BLaER1 treated with 17β-estradiol and CSF1 and Interleukin-3, amounts not matched to agents 10 nM and 100 nM (cell line): ENCODE measurements around the gene HLA-F.
A peak's percentile ranks its signal among the peaks of the same experiment; 100 is the strongest.

ENCODE experiments used
- H3K27ac ChIP-seq, 11 experiments: shearing (Covaris generic); formaldehyde crosslinking; 2 replicates each; pipeline ENCODE4 v1.8.1; 2022
- H3K27me3 ChIP-seq, 11 experiments: shearing (Covaris generic); formaldehyde crosslinking; 2 replicates each; pipeline ENCODE4 v1.8.1; 2022
- H3K36me3 ChIP-seq, 11 experiments: shearing (Covaris generic); formaldehyde crosslinking; 2 replicates each; pipeline ENCODE4 v1.8.1; 2022
- H3K4me1 ChIP-seq, 10 experiments: shearing (Covaris generic); formaldehyde crosslinking; 2 replicates each; pipeline ENCODE4 v1.8.1; 2022
- H3K4me2 ChIP-seq, 11 experiments: shearing (Covaris generic); formaldehyde crosslinking; 2 replicates each; pipeline ENCODE4 v1.8.1; 2022
- H3K4me3 ChIP-seq, 10 experiments: shearing (Covaris generic); formaldehyde crosslinking; 2 replicates each; pipeline ENCODE4 v1.8.1; 2022
- H3K9ac ChIP-seq, 11 experiments: shearing (Covaris generic); formaldehyde crosslinking; 2 replicates each; pipeline ENCODE4 v1.8.1; 2022
- H3K9me3 ChIP-seq, 11 experiments: shearing (Covaris generic); formaldehyde crosslinking; replicated peaks in 1 of 11; 2 replicates each; pipeline ENCODE4 v1.8.1; 2022
- H4K20me1 ChIP-seq, 11 experiments: shearing (Covaris generic); formaldehyde crosslinking; 2 replicates each; pipeline ENCODE4 v1.8.1; 2022
- Cebpa-rat ChIP-seq, 11 experiments: shearing (Covaris generic); IDR thresholded peaks; 2 replicates each; pipeline ENCODE4 v1.8.1; 2022

HLA-F gene

DNA sequence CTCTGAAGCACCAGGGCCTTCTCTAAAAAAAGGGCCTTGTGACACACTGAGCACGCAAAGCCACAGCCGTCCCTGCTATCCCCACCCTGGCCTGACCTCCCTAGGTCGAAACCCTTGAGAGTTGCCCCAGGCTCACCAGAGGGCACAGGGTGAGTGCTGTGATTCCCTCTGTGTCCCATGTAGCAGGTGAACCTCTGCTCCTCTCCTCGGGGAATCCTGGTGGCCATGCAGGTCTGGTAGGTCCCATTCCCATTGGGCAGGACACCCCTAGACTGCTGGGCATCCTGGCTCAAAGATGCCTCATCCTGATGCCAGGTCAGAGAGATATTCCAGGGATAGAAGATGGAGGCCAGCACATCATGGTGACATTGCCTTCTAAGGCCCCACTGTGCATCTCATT, 20.9 kb downstream of the HLA-F start:
- Histone ChIP-seq H3K4me2 (no peak overlapping the region), H4K20me1 (peaks cover 0 to 34% (median 4%) of the 10 kb centered on the region in 11 experiments; a peak in 7 of 22 replicates), H3K36me3 (peaks cover 0 to 4% (median 0%) of the 10 kb centered on the region in 11 experiments; a peak in 4 of 22 replicates), H3K27me3 (peaks cover 0 to 15% (median 12%) of the 10 kb centered on the region in 11 experiments; a peak in 15 of 22 replicates), H3K4me1 (peaks cover 6 to 23% (median 12%) of the 10 kb centered on the region in 10 experiments; a peak in 17 of 20 replicates), H3K4me3 (no peak overlapping the region), H3K9me3 (no peaks in the 10 kb centered on the region), H3K27ac (no peak overlapping the region), H3K9ac (no peak overlapping the region)
- TF ChIP-seq Cebpa-rat (IDR thresholded peaks at IDR 0.05): no peak

DNA sequence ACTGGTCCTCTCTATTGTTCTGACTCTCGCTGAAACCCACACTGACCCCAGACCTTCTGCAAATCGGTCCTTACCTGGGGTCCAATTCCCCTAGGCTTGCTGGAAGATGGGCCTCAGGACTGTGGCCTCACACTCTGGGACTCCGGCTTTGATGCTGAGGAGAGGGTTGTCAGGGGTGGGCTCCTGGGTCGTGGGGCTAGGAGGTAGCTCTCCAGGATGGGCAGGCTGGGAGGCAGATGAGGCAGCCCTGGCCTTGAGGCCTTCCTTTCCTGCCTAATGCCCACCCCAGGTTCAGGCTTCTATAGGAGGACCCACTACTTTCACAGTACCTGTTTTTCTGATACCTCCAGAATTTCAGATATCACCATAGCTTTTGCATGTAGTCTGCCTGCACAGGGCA, 21.4 kb downstream of the HLA-F start:
- Histone ChIP-seq H3K27me3 (peaks cover 0 to 15% (median 12%) of the 10 kb centered on the region in 11 experiments; a peak in 15 of 22 replicates), H3K27ac (no peak overlapping the region)

DNA sequence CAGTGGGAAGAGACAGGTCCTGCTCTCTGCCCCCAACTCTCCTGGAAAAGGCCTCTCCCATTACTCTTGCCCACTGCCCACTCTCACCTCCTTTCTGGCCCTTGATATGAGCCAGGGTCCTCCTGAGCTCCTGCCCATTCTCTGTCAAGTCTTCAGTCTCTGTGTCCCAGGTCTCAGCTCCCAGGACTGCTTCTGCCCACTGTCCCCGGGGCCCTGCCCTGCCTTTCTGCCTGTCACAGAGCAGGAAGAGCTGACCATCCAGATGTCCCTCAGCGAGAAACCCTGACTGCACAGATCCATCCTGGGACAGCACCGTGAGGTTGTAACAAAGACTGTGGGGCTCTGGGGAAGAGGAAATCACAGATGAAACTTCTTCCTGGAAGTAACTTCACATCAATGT, 22.2 kb downstream of the HLA-F start:
- TF ChIP-seq Cebpa-rat (IDR thresholded peaks at IDR 0.05): no peak
- no peak overlapping the region for H3K4me3 ChIP-seq

More for the DNA sequence above, 21.4 kb downstream of the HLA-F start:
- no peak overlapping the region for H3K4me2 ChIP-seq
- no peak overlapping the region for H3K4me3 ChIP-seq
- H3K9me3 ChIP-seq: no peaks in the 10 kb centered on the region
- peaks cover 0 to 34% (median 4%) of the 10 kb centered on the region in 11 experiments; a peak in 7 of 22 replicates for H4K20me1 ChIP-seq
- peaks cover 11 to 28% (median 17%) of the 10 kb centered on the region in 10 experiments; a peak in 19 of 20 replicates for H3K4me1 ChIP-seq
- no peak overlapping the region for H3K9ac ChIP-seq
- H3K36me3 ChIP-seq: peaks cover 0 to 4% (median 0%) of the 10 kb centered on the region in 11 experiments; a peak in 4 of 22 replicates
- TF ChIP-seq Cebpa-rat (IDR thresholded peaks at IDR 0.05): no peak

DNA sequence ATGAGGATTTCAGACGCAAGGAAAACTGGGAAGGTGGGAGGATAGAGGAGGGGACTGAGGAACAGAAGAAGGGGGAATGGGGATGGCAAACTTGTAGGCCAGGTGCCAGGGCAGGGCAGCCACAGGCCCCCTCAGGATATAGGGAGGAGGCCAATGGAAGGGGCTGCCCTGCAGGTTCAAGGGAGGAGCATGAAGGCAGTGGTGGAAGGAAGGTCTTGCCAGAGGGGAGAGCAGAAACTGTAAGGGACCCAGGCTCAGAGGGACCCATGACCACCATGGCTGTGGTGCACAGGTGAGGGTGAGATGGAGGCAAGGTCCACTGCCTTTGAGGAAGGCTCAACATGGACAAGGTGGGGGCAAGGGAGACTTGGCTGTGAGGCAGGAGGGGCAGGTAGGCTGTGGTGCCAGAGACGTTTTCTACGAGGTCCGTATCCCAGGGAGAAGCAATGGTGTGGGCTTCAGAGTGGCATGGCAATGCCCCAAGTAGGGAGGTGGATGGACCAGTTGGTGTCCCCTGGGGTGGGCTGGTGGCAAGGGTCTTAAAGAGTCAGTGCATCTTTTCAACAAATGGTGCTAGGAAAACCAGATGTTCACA, 22.7 kb downstream of the HLA-F start:
- H3K9ac ChIP-seq: no peak overlapping the region
- H3K9me3 ChIP-seq: no peaks in the 10 kb centered on the region
- H3K4me2 ChIP-seq: no peak overlapping the region
- H4K20me1 ChIP-seq: peaks cover 0 to 28% (median 4%) of the 10 kb centered on the region in 11 experiments; a peak in 7 of 22 replicates
- H3K4me1 ChIP-seq: peaks cover 13 to 30% (median 19%) of the 10 kb centered on the region in 10 experiments; a peak in 19 of 20 replicates
- no peak overlapping the region for H3K4me3 ChIP-seq
- H3K36me3 ChIP-seq: peaks cover 0 to 4% (median 0%) of the 10 kb centered on the region in 11 experiments; a peak in 4 of 22 replicates
- peaks cover 0 to 15% (median 12%) of the 10 kb centered on the region in 11 experiments; a peak in 15 of 22 replicates for H3K27me3 ChIP-seq
- H3K27ac ChIP-seq: no peak overlapping the region
- TF ChIP-seq Cebpa-rat (IDR thresholded peaks at IDR 0.05): no peak

More for the DNA sequence above, 22.2 kb downstream of the HLA-F start:
- Histone ChIP-seq H3K27ac (no peak overlapping the region), H3K4me2 (no peak overlapping the region), H4K20me1 (peaks cover 0 to 34% (median 4%) of the 10 kb centered on the region in 11 experiments; a peak in 7 of 22 replicates), H3K36me3 (peaks cover 0 to 4% (median 0%) of the 10 kb centered on the region in 11 experiments; a peak in 4 of 22 replicates), H3K27me3 (peaks cover 0 to 15% (median 12%) of the 10 kb centered on the region in 11 experiments; a peak in 15 of 22 replicates), H3K4me1 (peaks cover 13 to 30% (median 19%) of the 10 kb centered on the region in 10 experiments; a peak in 19 of 20 replicates), H3K9me3 (no peaks in the 10 kb centered on the region), H3K9ac (no peak overlapping the region)

- H3K4me3 ChIP-seq: no peak overlapping the region
- H4K20me1 ChIP-seq: peaks cover 0 to 24% (median 4%) of the 10 kb centered on the region in 11 experiments; a peak in 7 of 22 replicates
- H3K4me1 ChIP-seq: peaks cover 20 to 31% (median 27%) of the 10 kb centered on the region in 10 experiments
- no peak overlapping the region for H3K27ac ChIP-seq
- H3K9me3 ChIP-seq: no peaks in the 10 kb centered on the region
- H3K36me3 ChIP-seq: peaks cover 0 to 4% (median 0%) of the 10 kb centered on the region in 11 experiments; a peak in 4 of 22 replicates
- TF ChIP-seq Cebpa-rat (IDR thresholded peaks at IDR 0.05): no peak
- peaks cover 0 to 15% (median 12%) of the 10 kb centered on the region in 11 experiments; a peak in 15 of 22 replicates for H3K27me3 ChIP-seq
- peak overlapping the region in 9 of 11 experiments; percentile 96 to 99 (median 97); a peak in 15 of 22 replicates for H3K4me2 ChIP-seq
- H3K9ac ChIP-seq: no peak overlapping the region
These were observed 23.8 kb downstream of the HLA-F start for GRCh38 chr6:29746846-29747687.

DNA sequence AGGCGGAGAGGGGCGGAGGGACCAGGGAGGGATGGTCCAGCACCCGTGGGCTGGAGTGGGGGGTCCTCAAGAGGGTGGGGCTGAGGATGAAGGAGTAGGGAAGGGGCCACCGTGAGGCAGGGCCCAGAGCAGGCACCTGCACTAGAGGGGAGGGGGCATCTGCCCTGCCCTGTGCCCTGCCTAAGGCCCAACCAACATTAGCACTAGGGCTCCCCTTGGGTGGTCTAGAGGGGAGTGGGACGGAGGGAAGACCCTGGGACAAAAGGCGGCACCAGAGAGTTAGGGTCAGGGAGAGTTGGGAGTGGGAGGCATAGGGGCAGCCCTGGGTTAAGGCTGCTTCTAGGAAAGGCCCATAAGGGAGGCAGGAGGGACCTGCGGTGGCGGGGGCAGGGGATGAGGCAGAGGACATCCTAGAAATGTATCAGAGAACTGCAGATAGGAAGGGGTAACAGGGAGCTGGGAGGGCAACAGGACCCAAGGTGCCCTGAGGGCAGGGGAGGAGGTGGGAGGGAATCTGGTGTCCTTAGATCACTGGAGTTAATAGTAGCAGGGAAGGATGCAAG, 24.5 kb downstream of the HLA-F start:
- Histone ChIP-seq H3K4me3 (peak overlapping the region; percentile 66 to 84 (median 75)), H3K27ac (no peak overlapping the region), H3K4me2 (peak overlapping the region; percentile 89 to 99 (median 97)), H3K9ac (peak overlapping the region; percentile 58 to 78 (median 74); a peak in 18 of 22 replicates), H3K9me3 (no peaks in the 10 kb centered on the region), H3K4me1 (peaks cover 20 to 32% (median 26%) of the 10 kb centered on the region in 10 experiments), H3K27me3 (peaks cover 0 to 15% (median 12%) of the 10 kb centered on the region in 11 experiments; a peak in 15 of 22 replicates), H3K36me3 (peaks cover 0 to 4% (median 0%) of the 10 kb centered on the region in 11 experiments; a peak in 4 of 22 replicates), H4K20me1 (peaks cover 0 to 21% (median 4%) of the 10 kb centered on the region in 11 experiments; a peak in 7 of 22 replicates)
- no peak for TF ChIP-seq Cebpa-rat (IDR thresholded peaks at IDR 0.05)

GRCh38 chr6:29748391-29749307, 25.4 kb downstream of the HLA-F start:
- Histone ChIP-seq H3K4me2 (peak overlapping the region; percentile 89 to 99 (median 97)), H3K9me3 (no peaks in the 10 kb centered on the region), H4K20me1 (peaks cover 0 to 21% (median 4%) of the 10 kb centered on the region in 11 experiments; a peak in 7 of 22 replicates), H3K9ac (peak overlapping the region; percentile 58 to 78 (median 74)), H3K27ac (peak overlapping the region in 8 of 11 experiments; percentile 2 to 58 (median 44); a peak in 12 of 22 replicates), H3K36me3 (peaks cover 0 to 4% (median 0%) of the 10 kb centered on the region in 11 experiments; a peak in 4 of 22 replicates), H3K4me1 (peaks cover 24 to 36% (median 28%) of the 10 kb centered on the region in 10 experiments), H3K27me3 (peaks cover 0 to 15% (median 12%) of the 10 kb centered on the region in 11 experiments; a peak in 15 of 22 replicates), H3K4me3 (peak overlapping the region; percentile 66 to 84 (median 75))
- no peak for TF ChIP-seq Cebpa-rat (IDR thresholded peaks at IDR 0.05)
